ENCODE measurements around the gene GGT6. TPM values are rescaled to one million over a fixed set of nuclear protein-coding genes. Genes with fewer than 3 reads are reported as not detected.
A peak's percentile ranks its signal among the peaks of the same experiment; 100 is the strongest.

Gene GGT6
- total and polyA plus RNA-seq, 8 donors, result 20.7 to 36.1 (median 32.9) TPM

GRCh38 chr17:4540224-4540651, 20.1 kb downstream of the GGT6 start:
- DNase-seq, result peak in 4 of 6 donors; percentile 15 to 67 (median 46)
- ATAC-seq, result peak in 2 of 4 donors; percentile 7 to 29
- no peak for TF ChIP-seq CTCF (IDR thresholded peaks at IDR 0.05)
- no peaks in the 10 kb centered on the region for H3K27me3 ChIP-seq
- intact Hi-C loops (cut with DNase I), result loop anchor here in 1 of 3 donors (10.0 kb wide), 1 partner anchor 115 kb away; no protein-coding TSS in a partner anchor
- H3K27ac ChIP-seq, result peak overlapping the region in 2 of 4 donors; percentile 16 to 22
- H3K9me3 ChIP-seq, result no peaks in the 10 kb centered on the region
- peaks cover 0 to 46% (median 24%) of the 10 kb centered on the region in 3 donors for H3K36me3 ChIP-seq
- no peaks in the 10 kb centered on the region for H3K4me1 ChIP-seq
- H3K4me3 ChIP-seq, result no peak overlapping the region
- FAIRE-seq, result no peak
- WGBS, 2 donors, result 72 to 79% methylated on average over 14 of the region's 14 CpGs

GRCh38 chr17:4539576-4540223, 20.7 kb downstream of the GGT6 start:
- Histone ChIP-seq H3K27ac (no peak overlapping the region), H3K27me3 (no peaks in the 10 kb centered on the region), H3K4me3 (no peak overlapping the region), H3K36me3 (peaks cover 0 to 43% (median 24%) of the 10 kb centered on the region in 3 donors), H3K4me1 (no peaks in the 10 kb centered on the region), H3K9me3 (no peaks in the 10 kb centered on the region)
- DNase-seq (peak in 2 of 6 donors; percentile 27 to 50), ATAC-seq (no peak), FAIRE-seq (no peak)
- 89 to 95% methylated on average over 26 of the region's 26 CpGs for WGBS, 2 donors
- intact Hi-C loops (cut with DNase I), result loop anchor here in 1 of 3 donors (10.0 kb wide), 1 partner anchor 115 kb away; no protein-coding TSS in a partner anchor
- TF ChIP-seq CTCF (IDR thresholded peaks at IDR 0.05), result no peak

- H3K27me3 ChIP-seq, result no peaks in the 10 kb centered on the region
- WGBS, 2 donors, result 86 to 92% methylated on average over 8 of the region's 8 CpGs
- H3K36me3 ChIP-seq, result peaks cover 0 to 36% (median 17%) of the 10 kb centered on the region in 3 donors
- H3K4me3 ChIP-seq, result no peak overlapping the region
- FAIRE-seq (no peak), DNase-seq (peak in 2 of 6 donors; percentile 57), ATAC-seq (no peak)
- H3K27ac ChIP-seq, result no peak overlapping the region
- no peaks in the 10 kb centered on the region for H3K4me1 ChIP-seq
- no peak for TF ChIP-seq CTCF (IDR thresholded peaks at IDR 0.05)
- intact Hi-C loops (cut with DNase I), result no loop called here
- no peaks in the 10 kb centered on the region for H3K9me3 ChIP-seq
Measured at GRCh38 chr17:4539025-4539424, 21.4 kb downstream of the GGT6 start.

GRCh38 chr17:4538236-4539002, 22.0 kb downstream of the GGT6 start:
- Histone ChIP-seq H3K4me3 (no peak overlapping the region), H3K36me3 (peaks cover 0 to 34% (median 16%) of the 10 kb centered on the region in 3 donors), H3K9me3 (no peaks in the 10 kb centered on the region), H3K27ac (no peak overlapping the region), H3K27me3 (no peaks in the 10 kb centered on the region), H3K4me1 (no peaks in the 10 kb centered on the region)
- FAIRE-seq (no peak), ATAC-seq (no peak), DNase-seq (peak in 1 of 6 donors; percentile 42)
- no peak for TF ChIP-seq CTCF (IDR thresholded peaks at IDR 0.05)
- WGBS, 2 donors, result 78 to 87% methylated on average over 13 of the region's 13 CpGs
- intact Hi-C loops (cut with DNase I), result no loop called here

All from pancreas (tissue), 10 donors.